ENCODE data around the gene PTPRA. TPM values are rescaled to one million over a fixed set of nuclear protein-coding genes. Genes with fewer than 3 reads are reported as not detected.
"Not testable (repeated sequence)": the region's sequence is repeated elsewhere in the genome, so short reads cannot be mapped to it uniquely, and the experiment has no call there.

The PTPRA gene
- total RNA-seq, 2 experiments from 2014 or later: 66.4 to 83.9 TPM

GRCh38 chr20:3003416-3003815, 130.1 kb downstream of the PTPRA start:
- no peak overlapping the region for H3K4me3 Mint-ChIP-seq
- no peaks in the 10 kb centered on the region for H3K9me3 Mint-ChIP-seq
- DNase-seq: no peak
- POLR2A ChIA-PET: no interaction called here
- no peaks in the 10 kb centered on the region for H3K27me3 Mint-ChIP-seq
- peaks cover 25% of the 10 kb centered on the region for H3K36me3 Mint-ChIP-seq (ENCODE audit: low read depth)
- no peak overlapping the region for H3K27ac Mint-ChIP-seq
- CTCF ChIA-PET: no interaction called here
- H3K4me1 Mint-ChIP-seq: no peaks in the 10 kb centered on the region

- Mint-ChIP-seq H3K4me1 (peaks cover 47% of the 10 kb centered on the region), H3K36me3 (ENCODE audit: low read depth) (peaks cover 45% of the 10 kb centered on the region), H3K9me3 (no peaks in the 10 kb centered on the region), H3K27ac (peak overlapping the region; percentile 47), H3K4me3 (no peak overlapping the region), H3K27me3 (no peaks in the 10 kb centered on the region)
- ChIA-PET CTCF (interaction anchor here (0.8 to 1.5 kb wide), 4 partner anchors 10 to 323 kb away, joined by 3 to 4 read pairs (median 4); no protein-coding TSS in a partner anchor), POLR2A (no interaction called here)
- peak; percentile 16 for DNase-seq
Observed at GRCh38 chr20:3010985-3011723, 137.9 kb downstream of the PTPRA start.

- peak; percentile 17 for DNase-seq
- peak overlapping the region; percentile 47 for H3K27ac Mint-ChIP-seq
- H3K36me3 Mint-ChIP-seq (ENCODE audit: low read depth): peaks cover 51% of the 10 kb centered on the region
- no peaks in the 10 kb centered on the region for H3K9me3 Mint-ChIP-seq
- CTCF ChIA-PET: interaction anchor here (0.6 to 1.5 kb wide), 6 partner anchors 11 to 323 kb away, joined by 3 to 4 read pairs (median 4); no protein-coding TSS in a partner anchor
- no peak overlapping the region for H3K4me3 Mint-ChIP-seq
- POLR2A ChIA-PET: no interaction called here
- H3K27me3 Mint-ChIP-seq: no peaks in the 10 kb centered on the region
- peaks cover 49% of the 10 kb centered on the region for H3K4me1 Mint-ChIP-seq
Observed at GRCh38 chr20:3011752-3012151, 138.5 kb downstream of the PTPRA start.

- no peaks in the 10 kb centered on the region for H3K27me3 Mint-ChIP-seq
- no peak overlapping the region for H3K4me3 Mint-ChIP-seq
- no peak overlapping the region for H3K27ac Mint-ChIP-seq
- peaks cover 48% of the 10 kb centered on the region for H3K4me1 Mint-ChIP-seq
- H3K36me3 Mint-ChIP-seq (ENCODE audit: low read depth): peaks cover 52% of the 10 kb centered on the region
- CTCF ChIA-PET: interaction anchor here (0.7 to 1.9 kb wide), 3 partner anchors 13 to 40 kb away, joined by 3 to 4 read pairs (median 3); no protein-coding TSS in a partner anchor
- POLR2A ChIA-PET: no interaction called here
- H3K9me3 Mint-ChIP-seq: no peaks in the 10 kb centered on the region
- no peak for DNase-seq
Observed at GRCh38 chr20:3013771-3014170, 140.5 kb downstream of the PTPRA start.

- Mint-ChIP-seq H3K9me3 (no peaks in the 10 kb centered on the region), H3K4me1 (peaks cover 44% of the 10 kb centered on the region), H3K27me3 (no peaks in the 10 kb centered on the region), H3K27ac (peak overlapping the region; percentile 21), H3K36me3 (ENCODE audit: low read depth) (peaks cover 47% of the 10 kb centered on the region), H3K4me3 (no peak overlapping the region)
- ChIA-PET CTCF (interaction anchor here (0.9 to 1.9 kb wide), 5 partner anchors 12 to 196 kb away, joined by 3 to 5 read pairs (median 3); no protein-coding TSS in a partner anchor), POLR2A (interaction anchor here (0.6 kb wide), 1 partner anchor 13 kb away, joined by 6 read pairs; no protein-coding TSS in a partner anchor)
- no peak for DNase-seq
Observed at GRCh38 chr20:3014179-3014578, 140.9 kb downstream of the PTPRA start.

GRCh38 chr20:3014662-3015061, 141.4 kb downstream of the PTPRA start:
- Mint-ChIP-seq H3K4me1 (peaks cover 41% of the 10 kb centered on the region), H3K4me3 (no peak overlapping the region), H3K27me3 (no peaks in the 10 kb centered on the region), H3K9me3 (no peaks in the 10 kb centered on the region), H3K36me3 (ENCODE audit: low read depth) (peaks cover 47% of the 10 kb centered on the region), H3K27ac (peak overlapping the region; percentile 21)
- ChIA-PET CTCF (interaction anchor here (0.7 to 1.9 kb wide), 8 partner anchors 13 to 197 kb away, joined by 3 to 5 read pairs (median 3); no protein-coding TSS in a partner anchor), POLR2A (interaction anchor here (0.6 kb wide), 1 partner anchor 13 kb away, joined by 6 read pairs; no protein-coding TSS in a partner anchor)
- no peak for DNase-seq

GRCh38 chr20:3015302-3015701, 142.0 kb downstream of the PTPRA start:
- H3K4me3 Mint-ChIP-seq, POLR2A ChIA-PET, H3K9me3 Mint-ChIP-seq, DNase-seq, H3K27me3 Mint-ChIP-seq: not testable (repeated sequence)
- CTCF ChIA-PET: interaction anchor here (0.7 to 1.9 kb wide), 6 partner anchors 13 to 198 kb away, joined by 3 to 4 read pairs (median 3); no protein-coding TSS in a partner anchor
- Mint-ChIP-seq H3K36me3 (ENCODE audit: low read depth) (peaks cover 43% of the 10 kb centered on the region), H3K4me1 (peaks cover 39% of the 10 kb centered on the region), H3K27ac (peak overlapping the region; percentile 21)

GRCh38 chr20:3021327-3021726, 148.0 kb downstream of the PTPRA start:
- Mint-ChIP-seq H3K36me3 (ENCODE audit: low read depth) (peaks cover 47% of the 10 kb centered on the region), H3K27ac (no peak overlapping the region), H3K4me1 (peaks cover 2% of the 10 kb centered on the region), H3K4me3 (no peak overlapping the region), H3K27me3 (no peaks in the 10 kb centered on the region), H3K9me3 (no peaks in the 10 kb centered on the region)
- CTCF ChIA-PET: interaction anchor here (0.6 kb wide), 1 partner anchor 32 kb away, joined by 3 read pairs; no protein-coding TSS in a partner anchor
- POLR2A ChIA-PET: no interaction called here
- DNase-seq: no peak

GRCh38 chr20:3021777-3022176, 148.5 kb downstream of the PTPRA start:
- no peaks in the 10 kb centered on the region for H3K27me3 Mint-ChIP-seq
- ChIA-PET CTCF (interaction anchor here (0.5 kb wide), 1 partner anchor 438 kb away, joined by 3 read pairs; no protein-coding TSS in a partner anchor), POLR2A (no interaction called here)
- H3K9me3 Mint-ChIP-seq: no peaks in the 10 kb centered on the region
- no peak overlapping the region for H3K27ac Mint-ChIP-seq
- H3K4me3 Mint-ChIP-seq: no peak overlapping the region
- no peak for DNase-seq
- no peaks in the 10 kb centered on the region for H3K4me1 Mint-ChIP-seq
- H3K36me3 Mint-ChIP-seq (ENCODE audit: low read depth): peaks cover 47% of the 10 kb centered on the region

GRCh38 chr20:3022559-3023490, 149.5 kb downstream of the PTPRA start:
- CTCF ChIA-PET: interaction anchor here (0.5 kb wide), 1 partner anchor 437 kb away, joined by 3 read pairs; no protein-coding TSS in a partner anchor

GRCh38 chr20:3027987-3028386, 154.7 kb downstream of the PTPRA start:
- Mint-ChIP-seq H3K9me3 (no peaks in the 10 kb centered on the region), H3K27ac (no peak overlapping the region), H3K36me3 (ENCODE audit: low read depth) (peaks cover 37% of the 10 kb centered on the region), H3K27me3 (no peaks in the 10 kb centered on the region), H3K4me3 (no peak overlapping the region), H3K4me1 (no peaks in the 10 kb centered on the region)
- DNase-seq: no peak
- CTCF ChIA-PET: interaction anchor here (0.6 to 2.1 kb wide), 4 partner anchors 12 to 238 kb away, joined by 4 to 7 read pairs (median 4); no protein-coding TSS in a partner anchor
- POLR2A ChIA-PET: no interaction called here

More at GRCh38 chr20:3022559-3023490, 149.5 kb downstream of the PTPRA start:
- H3K4me1 Mint-ChIP-seq, POLR2A ChIA-PET, H3K9me3 Mint-ChIP-seq, H3K27me3 Mint-ChIP-seq, H3K4me3 Mint-ChIP-seq, H3K27ac Mint-ChIP-seq, DNase-seq: not testable (repeated sequence)
- H3K36me3 Mint-ChIP-seq (ENCODE audit: low read depth): peaks cover 46% of the 10 kb centered on the region

GRCh38 chr20:3031524-3032147, 158.4 kb downstream of the PTPRA start:
- POLR2A ChIA-PET: no interaction called here
- no peak for DNase-seq
- Mint-ChIP-seq H3K9me3 (no peaks in the 10 kb centered on the region), H3K4me3 (no peak overlapping the region), H3K27me3 (no peaks in the 10 kb centered on the region), H3K36me3 (ENCODE audit: low read depth) (peaks cover 24% of the 10 kb centered on the region), H3K27ac (no peak overlapping the region), H3K4me1 (no peaks in the 10 kb centered on the region)
- CTCF ChIA-PET: no interaction called here

Data from activated CD4-positive, alpha-beta T cell treated with anti-CD3 and anti-CD28 coated beads, Interleukin-2, amount 10 ng/mL, durations not matched to agents 7 days and 5 days (primary cell).